HG03520 (cell line): Measurements from ENCODE around the gene PTPRC.
"Not testable (repeated sequence)": the region's sequence is repeated elsewhere in the genome, so short reads cannot be mapped to it uniquely, and the experiment has no call there.

Experiments
- ATAC-seq: cut with Tn5 transposase; IDR thresholded peaks from one replicate; pipeline ENCODE4 v1.9.1; 2021; ENCODE audit warnings: mild to moderate bottlenecking, moderate library complexity; ENCODE audit not compliant: unreplicated experiment

PTPRC gene

GRCh38 chr1:198638894-198639635 lies at the start of gene PTPRC:
TSS of gene PTPRC (plus strand) at chr1:198639040. CDS start at chr1:198639269, 229 bp downstream.
- peak; percentile 60 for ATAC-seq

DNA sequence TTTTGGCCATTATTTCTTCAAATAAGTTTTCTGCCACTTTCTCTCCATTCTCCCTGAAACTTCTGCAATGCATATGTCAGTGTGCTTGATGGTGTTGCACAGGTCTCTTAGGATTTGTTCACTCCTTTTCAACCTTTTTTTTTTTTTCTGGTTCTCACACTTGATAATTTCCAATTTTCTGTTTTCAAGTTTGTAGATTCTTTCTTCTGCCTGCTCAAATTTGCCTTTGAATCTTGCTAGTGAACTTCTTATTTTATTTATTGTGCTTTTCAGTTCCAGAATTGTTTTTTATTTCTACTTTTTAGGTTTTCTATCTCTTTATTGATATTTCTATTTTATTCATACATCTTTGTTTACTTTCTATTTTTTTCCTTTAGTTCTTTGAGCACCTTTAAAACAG lies 48.4 kb upstream of the PTPRC start:
- ATAC-seq: no peak

DNA sequence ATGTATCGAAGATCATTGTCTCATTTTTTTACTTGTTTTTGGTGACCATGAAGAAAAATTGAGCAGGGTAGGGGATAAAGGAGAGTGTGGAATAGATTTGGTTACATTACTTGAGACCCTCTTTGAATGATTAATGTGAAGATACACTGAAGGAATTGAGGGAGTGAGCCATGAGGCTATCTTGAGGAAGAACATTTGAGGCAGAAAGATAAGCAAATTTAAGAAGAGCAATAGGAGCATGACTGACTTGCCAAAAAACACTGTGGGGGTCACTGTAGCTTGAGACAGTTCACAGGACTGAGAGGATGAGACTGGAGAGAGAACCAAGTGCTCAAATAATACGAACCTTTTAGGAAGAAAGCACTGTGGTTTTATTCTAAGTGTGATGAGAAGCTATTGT lies 43.1 kb upstream of the PTPRC start:
- no peak for ATAC-seq

DNA sequence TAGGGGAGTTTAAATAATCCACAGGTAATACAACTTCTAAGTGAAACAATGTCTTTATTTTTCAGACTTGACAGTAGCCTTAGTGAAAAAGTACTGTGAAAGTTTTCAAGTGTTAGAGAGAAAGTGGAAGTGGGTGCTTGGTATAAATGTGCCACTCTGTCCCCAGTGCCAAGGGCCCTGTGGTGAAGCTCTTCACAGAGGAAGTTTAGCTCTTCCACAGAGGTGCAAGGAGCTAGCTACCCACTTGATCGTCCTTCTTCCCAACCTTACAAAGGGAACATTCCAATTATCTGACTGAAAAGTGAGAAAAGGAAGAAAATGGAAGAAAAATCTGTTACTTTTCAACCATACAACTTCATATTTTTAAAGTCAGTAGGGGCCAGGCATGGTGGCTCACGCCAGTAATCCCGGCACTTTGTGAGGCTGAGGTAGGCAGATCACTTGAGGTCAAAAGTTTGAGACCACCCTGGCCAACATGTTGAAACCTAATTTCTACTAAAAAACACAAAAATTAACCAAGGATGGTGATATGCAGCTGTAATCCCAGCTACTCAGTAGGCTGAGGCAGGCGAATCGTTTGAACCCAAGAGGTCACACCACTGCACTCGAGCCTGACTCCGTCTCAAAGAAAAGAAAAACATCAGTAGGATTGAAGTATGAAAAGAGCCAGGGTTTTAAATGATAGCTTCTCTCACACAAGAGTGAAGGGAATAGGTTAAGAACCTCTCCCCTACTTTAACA lies 41.0 kb upstream of the PTPRC start:
- ATAC-seq: peak; percentile 27

GRCh38 chr1:198598796-198599321 lies 40.0 kb upstream of the PTPRC start:
- peak; percentile 81 for ATAC-seq

DNA sequence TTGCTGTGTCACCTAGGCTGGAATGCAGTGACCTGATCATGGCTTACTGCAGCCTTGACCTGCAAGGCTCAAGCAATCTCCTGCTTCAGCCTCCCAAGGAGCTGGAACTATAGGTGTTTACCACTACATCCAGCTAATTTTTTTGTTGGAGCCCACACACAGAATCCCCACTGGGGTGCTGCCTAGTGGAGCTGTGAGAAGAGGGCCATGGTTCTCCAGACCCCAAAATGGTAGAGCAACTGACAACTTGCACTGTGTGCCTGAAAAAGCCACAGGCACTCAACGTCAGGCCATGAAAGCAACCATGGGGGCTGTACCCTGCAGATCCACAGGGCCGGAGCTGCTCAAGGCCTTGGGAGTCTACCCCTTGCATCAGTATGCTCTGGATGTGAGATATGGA lies 39.1 kb upstream of the PTPRC start:
- ATAC-seq: no peak

GRCh38 chr1:198600906-198601305 lies 37.9 kb upstream of the PTPRC start:
- ATAC-seq: no peak

- not testable (repeated sequence) for ATAC-seq
These were observed 37.5 kb upstream of the PTPRC start for GRCh38 chr1:198601310-198601709.

GRCh38 chr1:198601936-198602889 lies 36.6 kb upstream of the PTPRC start:
- ATAC-seq: no peak

DNA sequence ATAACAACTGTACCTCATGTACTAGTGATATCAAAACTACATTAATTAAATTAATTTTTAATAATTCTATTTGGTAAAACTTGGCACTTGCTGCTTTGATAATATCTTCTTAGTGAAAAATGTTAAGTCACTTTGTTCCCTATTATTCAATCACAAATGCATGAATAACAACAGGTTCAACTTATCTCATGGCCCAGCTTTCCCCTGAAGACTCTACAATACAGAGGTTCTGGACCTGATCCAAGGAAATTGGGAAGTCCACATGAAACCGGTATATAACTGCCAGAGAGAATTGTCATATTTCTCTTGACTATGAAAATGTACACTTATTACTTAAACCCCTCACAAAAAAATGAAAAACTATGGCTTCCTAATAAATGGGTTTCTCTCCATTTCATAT lies 33.9 kb upstream of the PTPRC start:
- no peak for ATAC-seq

GRCh38 chr1:198605406-198605805 lies 33.4 kb upstream of the PTPRC start:
- no peak for ATAC-seq

DNA sequence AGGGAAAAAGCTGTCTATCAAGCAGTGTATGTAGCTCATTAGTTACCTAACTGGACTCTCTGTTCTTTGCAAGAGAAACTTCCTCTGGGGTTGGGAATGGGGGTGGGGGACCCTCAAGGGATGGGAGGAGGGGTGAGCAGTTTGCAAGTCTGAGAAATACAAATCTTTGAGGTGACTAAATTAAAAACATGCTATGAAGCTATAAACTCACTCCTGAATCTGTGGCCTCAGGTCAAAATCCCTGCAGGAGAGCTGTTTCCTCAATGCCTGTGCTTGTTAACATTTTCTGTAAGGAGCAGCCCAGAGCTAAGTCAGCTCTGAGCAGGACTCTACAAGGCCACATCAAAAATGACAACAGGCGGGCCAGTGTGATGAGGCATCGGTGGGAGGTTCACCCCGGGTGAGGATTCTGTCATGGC lies 32.8 kb upstream of the PTPRC start:
- no peak for ATAC-seq

DNA sequence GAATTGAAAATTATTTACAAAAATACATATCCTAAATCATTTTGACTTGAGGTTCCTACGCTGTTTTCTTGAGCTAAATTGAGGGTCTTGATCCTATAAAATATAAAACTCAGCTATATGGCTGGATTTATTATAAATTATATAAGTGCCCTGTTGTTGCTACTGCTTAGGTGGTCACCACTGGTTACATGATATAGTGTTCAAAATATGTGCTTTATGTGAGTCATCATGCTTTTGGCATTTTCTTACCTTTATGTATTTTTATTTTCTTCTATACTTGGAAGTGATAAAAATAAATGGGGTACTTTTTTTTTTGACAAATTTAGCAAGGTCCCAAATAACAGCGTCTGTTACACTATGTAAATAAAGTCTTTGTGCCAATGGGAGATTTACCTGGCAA lies 31.1 kb upstream of the PTPRC start:
- no peak for ATAC-seq

GRCh38 chr1:198610362-198610761 lies 28.5 kb upstream of the PTPRC start:
- no peak for ATAC-seq

DNA sequence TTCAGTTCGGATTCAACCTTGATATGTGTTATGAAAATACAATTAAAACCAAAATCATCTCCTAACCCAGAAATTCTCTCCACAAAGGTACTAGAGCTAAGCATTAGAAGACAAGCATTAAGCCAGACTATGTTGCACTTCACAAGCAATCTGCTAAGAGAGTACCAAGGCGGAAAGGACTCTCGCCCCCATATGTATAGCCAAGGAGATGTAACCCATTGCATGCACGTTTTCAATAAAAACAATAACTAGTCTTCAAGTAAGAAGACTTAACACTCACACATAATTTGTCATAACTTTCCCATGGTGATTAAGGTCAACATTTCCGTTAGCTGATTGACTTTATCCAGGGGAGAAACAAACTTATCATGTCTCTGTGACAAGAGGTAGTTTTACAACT lies 27.6 kb upstream of the PTPRC start:
- no peak for ATAC-seq

GRCh38 chr1:198612471-198613260 lies 26.2 kb upstream of the PTPRC start:
- ATAC-seq: peak; percentile 46

DNA sequence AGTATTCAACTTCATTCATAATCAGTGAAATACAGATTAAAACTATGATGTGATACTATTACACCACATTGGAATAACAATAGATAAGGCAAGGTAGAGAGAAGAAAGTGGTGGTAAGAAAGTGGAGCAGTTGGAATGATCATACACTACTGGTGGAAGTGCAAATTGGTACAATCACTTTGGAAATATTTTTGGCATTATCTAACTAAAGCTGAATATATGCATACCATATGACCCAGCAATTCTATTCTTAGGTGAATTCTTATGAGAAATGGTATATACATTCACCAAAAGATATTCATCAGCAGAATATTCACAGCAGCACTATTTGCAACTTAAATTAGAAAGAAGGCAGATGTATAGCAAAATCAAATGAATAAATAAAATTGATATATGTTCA lies 21.4 kb upstream of the PTPRC start:
- no peak for ATAC-seq

GRCh38 chr1:198619375-198620140 lies 19.3 kb upstream of the PTPRC start:
- no peak for ATAC-seq

GRCh38 chr1:198620218-198620617 lies 18.6 kb upstream of the PTPRC start:
- ATAC-seq: no peak
